K562 (cell line): Measurements from ENCODE around the gene FES. TPM values are rescaled to one million over a fixed set of nuclear protein-coding genes. Genes with fewer than 3 reads are reported as not detected.

ENCODE experiments used
- HDAC2 ChIP-seq: fragments of 450-650 bp; IDR thresholded peaks from 2 replicates; pipeline ENCODE4 v1.6.1; 2016; ENCODE audit warnings: mild to moderate bottlenecking
- HNRNPH1 ChIP-seq: fragments of 200-400 bp; formaldehyde crosslinking; optimal IDR thresholded peaks from 2 replicates; pipeline ENCODE3; 2017; ENCODE audit warnings: low read depth, mild to moderate bottlenecking, low read length, moderate library complexity
- ILK ChIP-seq: fragments of 450-650 bp; IDR thresholded peaks from 2 replicates; pipeline ENCODE4 v1.6.1; 2016; ENCODE audit warnings: missing genetic modification characterization, low read depth, mild to moderate bottlenecking, missing compliant biosample characterization, moderate library complexity, borderline replicate concordance
- NCOR1 ChIP-seq: fragments of 450-650 bp; IDR thresholded peaks from 2 replicates; pipeline ENCODE4 v1.6.1; 2016; ENCODE audit warnings: mild to moderate bottlenecking, moderate library complexity
- RAD51 ChIP-seq: fragments of 450-650 bp; IDR thresholded peaks from 2 replicates; pipeline ENCODE4 v1.7.1; 2016; ENCODE audit warnings: low read depth, mild to moderate bottlenecking, borderline replicate concordance
- RBM34 ChIP-seq: fragments of 200-400 bp; formaldehyde crosslinking; IDR thresholded peaks from 2 replicates; pipeline ENCODE4 v1.6.1; 2018; ENCODE audit warnings: low read length, borderline replicate concordance; ENCODE audit not compliant: insufficient read depth
- RUNX1 ChIP-seq: sonication (generic); IDR thresholded peaks from 2 replicates; pipeline ENCODE4 v1.6.1; 2016; ENCODE audit warnings: antibody characterized with exemption, low read depth
- ZNF217 ChIP-seq: sonication (generic); formaldehyde crosslinking; IDR thresholded peaks from 2 replicates; pipeline ENCODE4 v1.8.0; 2022; ENCODE audit warnings: mild to moderate bottlenecking, missing genetic modification reagents
- ZNF586 ChIP-seq: fragments of 450-650 bp; formaldehyde crosslinking; conservative IDR thresholded peaks from 2 replicates; pipeline ENCODE4 v1.4.0; 2020; ENCODE audit warnings: mild to moderate bottlenecking, moderate library complexity
- ZSCAN29 ChIP-seq: fragments of 450-650 bp; IDR thresholded peaks from 2 replicates; pipeline ENCODE4 v1.6.1; 2017
- polyA plus RNA-seq, 8 experiments: library from polyadenylated mRNA; depleted of rRNA in 4 of 8; stranded (reverse) in 5 of 8; unstranded in 3 of 8; fragments of >200 nt; fragmentation: Nextera tagmentation in 2 of 8; fragmentation: Illumina TruSeq in 1 of 8; extraction: Ambion mirVana in 2 of 8; extraction: Trizol in 1 of 8; gene quantifications; 2 replicates each; pipeline versions ENCODE4 v1.2.1 to v1.2.3, GENCODE V29; 2011 to 2014; ENCODE audit warnings: inconsistent platforms in 1 of 8, missing spikeins in 1 of 8
- total RNA-seq, 7 experiments: library from RNA; depleted of rRNA in 6 of 7; stranded (reverse); fragments of >200 nt in 6 of 7; fragmentation: Illumina TruSeq in 2 of 7; extraction: Trizol in 2 of 7; gene quantifications; 2 replicates each; pipeline versions ENCODE4 v1.2.1 to v1.2.3, GENCODE V29; 2011 to 2021; ENCODE audit warnings: low replicate concordance in 1 of 7
- TF ChIP-seq, protein P1 (sequence below): fragments of 450-650 bp; IDR thresholded peaks from 2 replicates; pipeline ENCODE4 v1.6.1; 2016; ENCODE audit warnings: borderline replicate concordance
- TF ChIP-seq, protein P2 (sequence below): fragments of 250-450 bp; sonication (Bioruptor Pico); IDR thresholded peaks from 2 replicates; pipeline ENCODE4 v1.4.0; 2020; ENCODE audit warnings: mild to moderate bottlenecking, moderate library complexity
- TF ChIP-seq, protein P3 (sequence below): fragments of 200-800 bp; sonication (Bioruptor generic); IDR thresholded peaks from 2 replicates; pipeline ENCODE4 v1.6.1; 2017; ENCODE audit warnings: missing genetic modification characterization, missing compliant biosample characterization
- TF ChIP-seq, protein P4 (sequence below): fragments of 450-650 bp; IDR thresholded peaks from 2 replicates; pipeline ENCODE4 v1.6.1; 2016; ENCODE audit warnings: low read depth

The FES gene
- total and polyA plus RNA-seq, 9 of the 15 experiments (the other 6 are each of a cell fraction or from before 2014, with no cell fraction given) = 0.38 to 2.6 (median 0.82) TPM

DNA sequence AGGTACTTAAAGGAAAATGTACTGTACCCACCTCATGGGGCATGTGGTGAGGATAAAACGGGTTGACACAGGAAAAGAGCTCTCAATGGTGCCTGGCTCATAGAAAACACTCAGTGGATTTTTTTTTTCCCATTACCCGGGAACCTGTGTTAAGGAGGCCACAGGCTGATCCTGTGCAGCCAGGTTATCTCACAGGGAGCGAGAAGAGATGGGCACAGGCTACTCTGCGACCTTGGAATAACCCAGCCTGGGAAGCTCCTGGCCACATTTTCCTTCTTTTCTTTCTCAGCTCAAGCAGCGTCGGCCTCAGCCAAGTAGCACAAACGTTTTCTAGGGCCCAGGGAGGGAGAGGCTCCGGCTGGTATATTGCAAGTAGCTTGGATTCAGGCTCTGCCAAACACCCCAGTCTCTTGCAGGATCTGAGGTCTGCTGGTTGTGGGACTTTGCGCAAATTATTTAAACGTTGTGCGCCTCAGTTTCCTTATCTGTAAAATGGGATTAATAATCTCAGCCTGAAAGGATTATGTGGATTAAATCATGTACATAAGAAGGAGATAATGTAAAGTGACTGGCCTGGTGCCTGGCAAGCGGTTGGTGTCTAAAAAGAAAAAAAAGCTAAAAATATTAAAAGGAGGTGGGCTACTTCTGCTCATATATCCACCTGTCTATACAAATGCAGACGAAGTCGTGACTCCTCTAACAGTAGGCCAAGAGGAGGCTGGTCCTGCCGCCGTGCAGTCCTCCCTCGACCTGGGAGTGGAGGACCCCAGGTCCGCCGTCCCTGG, 13.8 kb upstream of the FES start (continued):
- TF ChIP-seq, protein P1, sequence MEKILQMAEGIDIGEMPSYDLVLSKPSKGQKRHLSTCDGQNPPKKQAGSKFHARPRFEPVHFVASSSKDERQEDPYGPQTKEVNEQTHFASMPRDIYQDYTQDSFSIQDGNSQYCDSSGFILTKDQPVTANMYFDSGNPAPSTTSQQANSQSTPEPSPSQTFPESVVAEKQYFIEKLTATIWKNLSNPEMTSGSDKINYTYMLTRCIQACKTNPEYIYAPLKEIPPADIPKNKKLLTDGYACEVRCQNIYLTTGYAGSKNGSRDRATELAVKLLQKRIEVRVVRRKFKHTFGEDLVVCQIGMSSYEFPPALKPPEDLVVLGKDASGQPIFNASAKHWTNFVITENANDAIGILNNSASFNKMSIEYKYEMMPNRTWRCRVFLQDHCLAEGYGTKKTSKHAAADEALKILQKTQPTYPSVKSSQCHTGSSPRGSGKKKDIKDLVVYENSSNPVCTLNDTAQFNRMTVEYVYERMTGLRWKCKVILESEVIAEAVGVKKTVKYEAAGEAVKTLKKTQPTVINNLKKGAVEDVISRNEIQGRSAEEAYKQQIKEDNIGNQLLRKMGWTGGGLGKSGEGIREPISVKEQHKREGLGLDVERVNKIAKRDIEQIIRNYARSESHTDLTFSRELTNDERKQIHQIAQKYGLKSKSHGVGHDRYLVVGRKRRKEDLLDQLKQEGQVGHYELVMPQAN = 0 out of 2 replicates have a peak, but pooled peaks have one; percentile 17
- TF ChIP-seq ZSCAN29 (no peak), HNRNPH1 (no peak), NCOR1 (no peak), ZNF217 (CRISPR knock-in tag) (no peak), ILK (tag) (no peak), RAD51 (no peak), RUNX1 (no peak), ZNF586 (CRISPR knock-in tag) (no peak), RBM34 (no peak), HDAC2 (peak; percentile 30; the same call in 1 of the 2 replicates)
- TF ChIP-seq, protein P2, sequence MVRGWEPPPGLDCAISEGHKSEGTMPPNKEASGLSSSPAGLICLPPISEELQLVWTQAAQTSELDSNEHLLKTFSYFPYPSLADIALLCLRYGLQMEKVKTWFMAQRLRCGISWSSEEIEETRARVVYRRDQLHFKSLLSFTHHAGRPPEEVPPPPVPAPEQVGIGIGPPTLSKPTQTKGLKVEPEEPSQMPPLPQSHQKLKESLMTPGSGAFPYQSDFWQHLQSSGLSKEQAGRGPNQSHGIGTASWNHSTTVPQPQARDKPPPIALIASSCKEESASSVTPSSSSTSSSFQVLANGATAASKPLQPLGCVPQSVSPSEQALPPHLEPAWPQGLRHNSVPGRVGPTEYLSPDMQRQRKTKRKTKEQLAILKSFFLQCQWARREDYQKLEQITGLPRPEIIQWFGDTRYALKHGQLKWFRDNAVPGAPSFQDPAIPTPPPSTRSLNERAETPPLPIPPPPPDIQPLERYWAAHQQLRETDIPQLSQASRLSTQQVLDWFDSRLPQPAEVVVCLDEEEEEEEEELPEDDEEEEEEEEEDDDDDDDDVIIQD (CRISPR knock-in tag) = no peak
- TF ChIP-seq, protein P3, sequence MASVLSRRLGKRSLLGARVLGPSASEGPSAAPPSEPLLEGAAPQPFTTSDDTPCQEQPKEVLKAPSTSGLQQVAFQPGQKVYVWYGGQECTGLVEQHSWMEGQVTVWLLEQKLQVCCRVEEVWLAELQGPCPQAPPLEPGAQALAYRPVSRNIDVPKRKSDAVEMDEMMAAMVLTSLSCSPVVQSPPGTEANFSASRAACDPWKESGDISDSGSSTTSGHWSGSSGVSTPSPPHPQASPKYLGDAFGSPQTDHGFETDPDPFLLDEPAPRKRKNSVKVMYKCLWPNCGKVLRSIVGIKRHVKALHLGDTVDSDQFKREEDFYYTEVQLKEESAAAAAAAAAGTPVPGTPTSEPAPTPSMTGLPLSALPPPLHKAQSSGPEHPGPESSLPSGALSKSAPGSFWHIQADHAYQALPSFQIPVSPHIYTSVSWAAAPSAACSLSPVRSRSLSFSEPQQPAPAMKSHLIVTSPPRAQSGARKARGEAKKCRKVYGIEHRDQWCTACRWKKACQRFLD (CRISPR knock-in tag) = no peak
- TF ChIP-seq, protein P4, sequence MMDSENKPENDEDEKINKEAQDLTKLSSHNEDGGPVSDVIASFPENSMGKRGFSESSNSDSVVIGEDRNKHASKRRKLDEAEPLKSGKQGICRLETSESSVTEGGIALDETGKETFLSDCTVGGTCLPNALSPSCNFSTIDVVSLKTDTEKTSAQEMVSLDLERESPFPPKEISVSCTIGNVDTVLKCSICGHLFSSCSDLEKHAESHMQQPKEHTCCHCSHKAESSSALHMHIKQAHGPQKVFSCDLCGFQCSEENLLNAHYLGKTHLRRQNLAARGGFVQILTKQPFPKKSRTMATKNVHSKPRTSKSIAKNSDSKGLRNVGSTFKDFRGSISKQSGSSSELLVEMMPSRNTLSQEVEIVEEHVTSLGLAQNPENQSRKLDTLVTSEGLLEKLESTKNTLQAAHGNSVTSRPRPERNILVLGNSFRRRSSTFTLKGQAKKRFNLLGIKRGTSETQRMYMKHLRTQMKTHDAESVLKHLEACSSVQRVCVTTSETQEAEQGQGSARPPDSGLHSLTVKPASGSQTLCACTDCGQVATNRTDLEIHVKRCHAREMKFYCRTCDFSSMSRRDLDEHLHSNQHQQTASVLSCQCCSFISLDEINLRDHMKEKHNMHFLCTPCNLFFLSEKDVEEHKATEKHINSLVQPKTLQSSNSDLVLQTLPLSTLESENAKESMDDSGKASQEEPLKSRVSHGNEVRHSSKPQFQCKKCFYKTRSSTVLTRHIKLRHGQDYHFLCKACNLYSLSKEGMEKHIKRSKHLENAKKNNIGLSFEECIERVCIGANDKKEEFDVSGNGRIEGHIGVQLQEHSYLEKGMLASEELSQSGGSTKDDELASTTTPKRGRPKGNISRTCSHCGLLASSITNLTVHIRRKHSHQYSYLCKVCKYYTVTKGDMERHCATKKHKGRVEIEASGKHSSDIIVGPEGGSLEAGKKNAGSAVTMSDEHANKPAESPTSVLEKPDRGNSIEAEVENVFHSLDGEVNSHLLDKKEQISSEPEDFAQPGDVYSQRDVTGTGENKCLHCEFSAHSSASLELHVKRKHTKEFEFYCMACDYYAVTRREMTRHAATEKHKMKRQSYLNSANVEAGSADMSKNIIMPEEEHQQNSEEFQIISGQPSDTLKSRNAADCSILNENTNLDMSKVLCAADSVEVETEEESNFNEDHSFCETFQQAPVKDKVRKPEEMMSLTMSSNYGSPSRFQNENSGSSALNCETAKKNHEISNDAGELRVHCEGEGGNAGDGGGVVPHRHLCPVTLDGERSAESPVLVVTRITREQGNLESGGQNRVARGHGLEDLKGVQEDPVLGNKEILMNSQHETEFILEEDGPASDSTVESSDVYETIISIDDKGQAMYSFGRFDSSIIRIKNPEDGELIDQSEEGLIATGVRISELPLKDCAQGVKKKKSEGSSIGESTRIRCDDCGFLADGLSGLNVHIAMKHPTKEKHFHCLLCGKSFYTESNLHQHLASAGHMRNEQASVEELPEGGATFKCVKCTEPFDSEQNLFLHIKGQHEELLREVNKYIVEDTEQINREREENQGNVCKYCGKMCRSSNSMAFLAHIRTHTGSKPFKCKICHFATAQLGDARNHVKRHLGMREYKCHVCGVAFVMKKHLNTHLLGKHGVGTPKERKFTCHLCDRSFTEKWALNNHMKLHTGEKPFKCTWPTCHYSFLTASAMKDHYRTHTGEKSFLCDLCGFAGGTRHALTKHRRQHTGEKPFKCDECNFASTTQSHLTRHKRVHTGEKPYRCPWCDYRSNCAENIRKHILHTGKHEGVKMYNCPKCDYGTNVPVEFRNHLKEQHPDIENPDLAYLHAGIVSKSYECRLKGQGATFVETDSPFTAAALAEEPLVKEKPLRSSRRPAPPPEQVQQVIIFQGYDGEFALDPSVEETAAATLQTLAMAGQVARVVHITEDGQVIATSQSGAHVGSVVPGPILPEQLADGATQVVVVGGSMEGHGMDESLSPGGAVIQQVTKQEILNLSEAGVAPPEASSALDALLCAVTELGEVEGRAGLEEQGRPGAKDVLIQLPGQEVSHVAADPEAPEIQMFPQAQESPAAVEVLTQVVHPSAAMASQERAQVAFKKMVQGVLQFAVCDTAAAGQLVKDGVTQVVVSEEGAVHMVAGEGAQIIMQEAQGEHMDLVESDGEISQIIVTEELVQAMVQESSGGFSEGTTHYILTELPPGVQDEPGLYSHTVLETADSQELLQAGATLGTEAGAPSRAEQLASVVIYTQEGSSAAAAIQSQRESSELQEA = no peak
